Measurements from ENCODE around the gene EBF4. TPM values are rescaled to one million over a fixed set of nuclear protein-coding genes. Genes with fewer than 3 reads are reported as not detected.

EBF4 gene
- total and polyA plus RNA-seq, 10 of the 15 experiments (the other 5 are each of a cell fraction or from before 2014, with no cell fraction given): 0.13 TPM; not detected in 9

- DNase-seq (ENCODE audit: low read depth, low spot score): no peak
- FAIRE-seq: no peak
- in situ Hi-C loops (cut with MboI): no loop called here
- ChIA-PET POLR2A (no interaction called here), CTCF (no interaction called here), RAD21 (ENCODE audit: unreplicated experiment) (no interaction called here), SMC1A (ENCODE audit: uncharacterized antibody, unreplicated experiment) (interaction anchor here (0.5 kb wide), 1 partner anchor 87 kb away, joined by 4 read pairs; no protein-coding TSS in a partner anchor)
- H2AFZ ChIP-seq (ENCODE audit: control insufficient read depth, low read depth, low read length): no peak overlapping the region
- H3K27ac ChIP-seq (ENCODE audit: control insufficient read depth, insufficient read depth): no peak overlapping the region
- H3K9me3 ChIP-seq (replicated peaks; ENCODE audit: control insufficient read depth, insufficient read depth, low read length): no peaks in the 10 kb centered on the region
- no peaks in the 10 kb centered on the region for H4K20me1 ChIP-seq (ENCODE audit: control insufficient read depth, insufficient read depth)
- no TSS peak for BruUV-seq (replicated peaks)
- no peak overlapping the region for H3K4me3 ChIP-seq
- H3K4me2 ChIP-seq (ENCODE audit: control insufficient read depth, insufficient read depth): no peak overlapping the region
- ATAC-seq: no peak
- no peaks in the 10 kb centered on the region for H3K36me3 ChIP-seq (ENCODE audit: control insufficient read depth in 2 of 2, insufficient read depth in 2 of 2, low read length in 1 of 2)
- H3K79me2 ChIP-seq (ENCODE audit: control insufficient read depth, insufficient read depth, low read length): no peaks in the 10 kb centered on the region
- H3K4me1 ChIP-seq (ENCODE audit: control insufficient read depth, insufficient read depth, low read length): peaks cover 6% of the 10 kb centered on the region
- 29% methylated on average over 15 of the region's 15 CpGs for WGBS (ENCODE audit: insufficient coverage, insufficient replicate concordance, low lambda C conversion rate, missing lambda C conversion rate)
- intact Hi-C loops (cut with micrococcal nuclease; ENCODE audit: unreplicated experiment): no loop called here
- H3K27me3 ChIP-seq (replicated peaks in 1 of 2; ENCODE audit: control insufficient read depth in 2 of 2, insufficient read depth in 2 of 2, low read length in 1 of 2): no peaks in the 10 kb centered on the region; a peak in 3 of 4 replicates
- TF ChIP-seq PKNOX1 (IDR thresholded peaks at IDR 0.05): no peak
- no peak for TF ChIP-seq ZNF207 (IDR thresholded peaks at IDR 0.05; ENCODE audit: borderline replicate concordance)
- TF ChIP-seq FOS (IDR thresholded peaks at IDR 0.05; ENCODE audit: borderline replicate concordance, extremely low read depth, insufficient read length): no peak
- TF ChIP-seq, protein P1, sequence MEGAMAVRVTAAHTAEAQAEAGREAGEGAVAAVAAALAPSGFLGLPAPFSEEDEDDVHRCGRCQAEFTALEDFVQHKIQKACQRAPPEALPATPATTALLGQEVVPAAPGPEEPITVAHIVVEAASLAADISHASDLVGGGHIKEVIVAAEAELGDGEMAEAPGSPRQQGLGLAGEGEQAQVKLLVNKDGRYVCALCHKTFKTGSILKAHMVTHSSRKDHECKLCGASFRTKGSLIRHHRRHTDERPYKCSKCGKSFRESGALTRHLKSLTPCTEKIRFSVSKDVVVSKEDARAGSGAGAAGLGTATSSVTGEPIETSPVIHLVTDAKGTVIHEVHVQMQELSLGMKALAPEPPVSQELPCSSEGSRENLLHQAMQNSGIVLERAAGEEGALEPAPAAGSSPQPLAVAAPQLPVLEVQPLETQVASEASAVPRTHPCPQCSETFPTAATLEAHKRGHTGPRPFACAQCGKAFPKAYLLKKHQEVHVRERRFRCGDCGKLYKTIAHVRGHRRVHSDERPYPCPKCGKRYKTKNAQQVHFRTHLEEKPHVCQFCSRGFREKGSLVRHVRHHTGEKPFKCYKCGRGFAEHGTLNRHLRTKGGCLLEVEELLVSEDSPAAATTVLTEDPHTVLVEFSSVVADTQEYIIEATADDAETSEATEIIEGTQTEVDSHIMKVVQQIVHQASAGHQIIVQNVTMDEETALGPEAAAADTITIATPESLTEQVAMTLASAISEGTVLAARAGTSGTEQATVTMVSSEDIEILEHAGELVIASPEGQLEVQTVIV (IDR thresholded peaks at IDR 0.05; ENCODE audit: borderline replicate concordance, partially characterized antibody): no peak
- no peak for TF ChIP-seq MYC (IDR thresholded peaks at IDR 0.05; ENCODE audit: insufficient read depth, insufficient read length, insufficient replicate concordance, low read length, severe bottlenecking)
- no peak for TF ChIP-seq RAD51 (IDR thresholded peaks at IDR 0.05)
- no peak for TF ChIP-seq CBFB (IDR thresholded peaks at IDR 0.05; ENCODE audit: low read depth)
- TF ChIP-seq ZSCAN29 (IDR thresholded peaks at IDR 0.05): no peak
- H3K9ac ChIP-seq (ENCODE audit: control insufficient read depth, insufficient read depth, low read length): no peak overlapping the region
Observed at GRCh38 chr20:2767768-2768631, 75.4 kb downstream of the EBF4 start.

All from GM12878 (cell line).